GM12801 (cell line): Measurements from ENCODE around the gene SAT2.

ENCODE experiments used
- CTCF ChIP-seq: IDR thresholded peaks from one replicate; pipeline ENCODE4 v1.5.1; 2011; ENCODE audit warnings: control low read depth; ENCODE audit not compliant: insufficient read length; ENCODE audit errors: extremely low read depth

The SAT2 gene

GRCh38 chr17:7587420-7588151 lies 40.0 kb downstream of the SAT2 start:
- no peak for TF ChIP-seq CTCF

- no peak for TF ChIP-seq CTCF
These were observed 40.8 kb downstream of the SAT2 start for GRCh38 chr17:7586673-7587419.

- TF ChIP-seq CTCF, result no peak
These were observed 44.1 kb downstream of the SAT2 start, which contains the start of gene MPDU1 for GRCh38 chr17:7583253-7584109. Gene MPDU1 (plus strand): TSS chr17:7583852. CDS start chr17:7583863, 11 bp downstream.

GRCh38 chr17:7582396-7583252 lies 45.0 kb downstream of the SAT2 start:
- no peak for TF ChIP-seq CTCF

GRCh38 chr17:7580604-7581575 lies 46.7 kb downstream of the SAT2 start:
- TF ChIP-seq CTCF, result no peak

- TF ChIP-seq CTCF, result no peak
These were observed 47.6 kb downstream of the SAT2 start for GRCh38 chr17:7579834-7580603.
